Panc1 (cell line): ENCODE measurements around the gene GJA1. TPM values are rescaled to one million over a fixed set of nuclear protein-coding genes. Genes with fewer than 3 reads are reported as not detected.
"Not testable (repeated sequence)": the region's sequence is repeated elsewhere in the genome, so short reads cannot be mapped to it uniquely, and the experiment has no call there.

Source experiments
- ATAC-seq: fragments of 200-7000 bp; cut with Tn5 transposase; 2 replicates; pipeline ENCODE4 v1.9.1; 2020; ENCODE audit warnings: mild to moderate bottlenecking, moderate library complexity
- BruUV-seq: library from RNA; stranded (reverse); fragments of 400-500 nt; replicated peaks from 2 replicates; lab custom pipeline; 2021; lab: Mats Ljungman, UMichigan
- CTCF ChIA-PET: fragments of 300-600 bp; sonication (Branson Sonifier 250); formaldehyde crosslinking; loops from one replicate; lab custom pipeline; 2022; ENCODE audit warnings: antibody characterized with exemption; lab: Charles Lee
- POLR2A ChIA-PET: fragments of 300-600 bp; sonication (Branson Sonifier 250); formaldehyde crosslinking; loops from one replicate; lab custom pipeline; 2022; ENCODE audit warnings: antibody characterized with exemption; lab: Charles Lee
- DNase-seq: peaks from one replicate; pipeline ENCODE4 v3.0.0-alpha.2; 2010; ENCODE audit warnings: low read depth, low spot score
- H3K27ac ChIP-seq: 2 replicates; pipeline ENCODE4 v1.5.1; 2011; ENCODE audit warnings: mild to moderate bottlenecking, low read length, inconsistent platforms
- H3K27me3 ChIP-seq: fragments of 200-500 bp; sonication (Bioruptor generic); 2 replicates; pipeline ENCODE4 v1.6.0; 2014; ENCODE audit warnings: low read length, inconsistent platforms; ENCODE audit not compliant: control insufficient read depth, insufficient read depth
- H3K36me3 ChIP-seq: fragments of 200-500 bp; sonication (Bioruptor generic); 2 replicates; pipeline ENCODE4 v1.5.1; 2014; ENCODE audit warnings: inconsistent platforms, mild to moderate bottlenecking, low read length, moderate library complexity; ENCODE audit not compliant: control insufficient read depth, insufficient read depth
- H3K4me1 ChIP-seq: 2 replicates; pipeline ENCODE4 v1.5.1; 2011; ENCODE audit warnings: inconsistent platforms, mild to moderate bottlenecking, low read length, moderate library complexity; ENCODE audit not compliant: control insufficient read depth, insufficient read depth
- H3K4me3 ChIP-seq, 2 experiments: 2 replicates each; pipeline ENCODE4 v1.5.1; 2011 to 2012; ENCODE audit warnings: low read depth in 2 of 2, low read length in 2 of 2, mild to moderate bottlenecking in 2 of 2, inconsistent platforms in 1 of 2, moderate library complexity in 1 of 2
- H3K9me3 ChIP-seq: fragments of 200-500 bp; sonication (Bioruptor generic); 2 replicates; pipeline ENCODE4 v1.5.1; 2014; ENCODE audit warnings: low read depth, mild to moderate bottlenecking, inconsistent platforms, low read length, moderate library complexity; ENCODE audit not compliant: control insufficient read depth, insufficient read depth
- CTCF ChIP-seq: fragments of 450-650 bp; IDR thresholded peaks from 2 replicates; pipeline ENCODE4 v1.5.1; 2017; ENCODE audit warnings: mild to moderate bottlenecking
- POLR2AphosphoS5 ChIP-seq: IDR thresholded peaks from 2 replicates; pipeline ENCODE4 v1.6.1; 2012; ENCODE audit warnings: mild to moderate bottlenecking, low read depth, low read length, moderate library complexity
- REST ChIP-seq, 2 experiments: IDR thresholded peaks; 2 replicates each; pipeline ENCODE4 v1.6.1; 2011 to 2012; ENCODE audit warnings: low read depth in 2 of 2, control low read depth in 1 of 2, low read length in 1 of 2, mild to moderate bottlenecking in 1 of 2, moderate library complexity in 1 of 2; ENCODE audit not compliant: insufficient read depth in 1 of 2
- SIN3A ChIP-seq: IDR thresholded peaks from 2 replicates; pipeline ENCODE4 v1.6.1; 2012; ENCODE audit warnings: low read depth, mild to moderate bottlenecking, low read length, moderate library complexity, borderline replicate concordance; ENCODE audit not compliant: insufficient read depth
- TCF7L2 ChIP-seq: IDR thresholded peaks from 2 replicates; pipeline ENCODE4 v1.6.1; 2011; ENCODE audit warnings: mild to moderate bottlenecking, low read depth, low read length, inconsistent platforms
- in situ Hi-C: cut with HindIII; loops from 2 replicates; pipeline ENCODE4 v1.10.0; 2016; ENCODE audit warnings: low sequenced_read_pairs, low pct_unique_long_range_greater_than_20kb
- intact Hi-C: fragments of 100-400 bp; cut with micrococcal nuclease; formaldehyde crosslinking; loops from one replicate; pipeline ENCODE4 v1.10.0; 2022; ENCODE audit not compliant: unreplicated experiment
- total RNA-seq: library from RNA; stranded (reverse); gene quantifications from one replicate; pipeline ENCODE4 v1.2.1, GENCODE V29; 2021; ENCODE audit not compliant: unreplicated experiment

The GJA1 gene
- total RNA-seq, 1 experiment from 2014 or later, result 3.8 TPM

- no peaks in the 10 kb centered on the region for H3K4me1 ChIP-seq
- intact Hi-C loops (no loop called here), in situ Hi-C loops (no loop called here)
- POLR2A ChIA-PET, result no interaction called here
- TF ChIP-seq POLR2AphosphoS5, result no peak
- no peak for TF ChIP-seq REST (IDR thresholded peaks at IDR 0.05; ENCODE audit: insufficient read depth in 1 of 2, low read depth in 2 of 2, low read length in 1 of 2)
- no peak for TF ChIP-seq SIN3A
- no peak for TF ChIP-seq CTCF
- TF ChIP-seq TCF7L2, result no peak
- no peaks in the 10 kb centered on the region for H3K36me3 ChIP-seq
- CTCF ChIA-PET, result no interaction called here
- DNase-seq (no peak), ATAC-seq (no peak)
- no peaks in the 10 kb centered on the region for H3K9me3 ChIP-seq
- no peak overlapping the region for H3K27ac ChIP-seq
- no peak overlapping the region for H3K4me3 ChIP-seq
- BruUV-seq, result no TSS peak
- H3K27me3 ChIP-seq, result no peaks in the 10 kb centered on the region; the same call in 1 of the 2 replicates
These were observed 41.5 kb upstream of the GJA1 start for GRCh38 chr6:121393731-121394505.

GRCh38 chr6:121395736-121396135 is 39.7 kb upstream of the GJA1 start:
- H3K27ac ChIP-seq, result no peak overlapping the region
- CTCF ChIA-PET, result interaction anchor here (0.6 kb wide), 1 partner anchor 76 kb away, joined by 3 read pairs; no protein-coding TSS in a partner anchor
- no peak overlapping the region for H3K4me3 ChIP-seq
- BruUV-seq, result no TSS peak
- no peak for TF ChIP-seq REST (IDR thresholded peaks at IDR 0.05; ENCODE audit: insufficient read depth in 1 of 2, low read depth in 2 of 2, low read length in 1 of 2)
- DNase-seq, result no peak
- ATAC-seq, result no peak
- intact Hi-C loops (no loop called here), in situ Hi-C loops (no loop called here)
- no peaks in the 10 kb centered on the region for H3K36me3 ChIP-seq
- no peaks in the 10 kb centered on the region; the same call in 1 of the 2 replicates for H3K27me3 ChIP-seq
- H3K9me3 ChIP-seq, result no peaks in the 10 kb centered on the region
- H3K4me1 ChIP-seq, result no peaks in the 10 kb centered on the region
- POLR2A ChIA-PET, result no interaction called here

GRCh38 chr6:121397188-121397587 is 38.3 kb upstream of the GJA1 start:
- H3K9me3 ChIP-seq, H3K4me1 ChIP-seq, ATAC-seq, H3K4me3 ChIP-seq, in situ Hi-C loops, DNase-seq, POLR2A ChIA-PET, H3K36me3 ChIP-seq, intact Hi-C loops, CTCF ChIA-PET, BruUV-seq, H3K27ac ChIP-seq, H3K27me3 ChIP-seq: not testable (repeated sequence)
